GM08714 (cell line): ENCODE data around the gene TMEM181.

ENCODE experiments used
- H3K4me3 ChIP-seq: fragments of 200-500 bp; sonication (Bioruptor generic); 2 replicates; pipeline ENCODE4 v1.5.1; 2014; ENCODE audit warnings: mild to moderate bottlenecking, low read length, inconsistent platforms
- ZNF274 ChIP-seq: IDR thresholded peaks from 2 replicates; pipeline ENCODE4 v1.6.1; 2012; ENCODE audit warnings: mild to moderate bottlenecking, low read depth, low read length

TMEM181 gene

GRCh38 chr6:158565482-158566040 lies 5.7 kb downstream of the TMEM181 start:
- TF ChIP-seq ZNF274: no peak
- no peak overlapping the region for H3K4me3 ChIP-seq

GRCh38 chr6:158566207-158566818 lies 6.4 kb downstream of the TMEM181 start:
- no peak for TF ChIP-seq ZNF274
- no peak overlapping the region for H3K4me3 ChIP-seq

GRCh38 chr6:158567152-158567551 lies 7.3 kb downstream of the TMEM181 start:
- no peak overlapping the region for H3K4me3 ChIP-seq
- TF ChIP-seq ZNF274: no peak

GRCh38 chr6:158567871-158568401 lies 8.0 kb downstream of the TMEM181 start:
- no peak overlapping the region for H3K4me3 ChIP-seq
- no peak for TF ChIP-seq ZNF274

GRCh38 chr6:158568549-158568948 lies 8.7 kb downstream of the TMEM181 start:
- H3K4me3 ChIP-seq: no peak overlapping the region
- no peak for TF ChIP-seq ZNF274

GRCh38 chr6:158569036-158569435 lies 9.1 kb downstream of the TMEM181 start:
- no peak overlapping the region for H3K4me3 ChIP-seq
- no peak for TF ChIP-seq ZNF274

GRCh38 chr6:158570681-158570962 lies 10.7 kb downstream of the TMEM181 start:
- H3K4me3 ChIP-seq: no peak overlapping the region
- TF ChIP-seq ZNF274: no peak

- no peak for TF ChIP-seq ZNF274
These were observed 12.1 kb downstream of the TMEM181 start for GRCh38 chr6:158571826-158572652.

GRCh38 chr6:158572653-158573541 lies 13.0 kb downstream of the TMEM181 start:
- no peak for TF ChIP-seq ZNF274
- no peak overlapping the region for H3K4me3 ChIP-seq

More at GRCh38 chr6:158571826-158572652, 12.1 kb downstream of the TMEM181 start:
- no peak overlapping the region for H3K4me3 ChIP-seq

GRCh38 chr6:158573542-158573931 lies 13.6 kb downstream of the TMEM181 start:
- TF ChIP-seq ZNF274: no peak
- no peak overlapping the region for H3K4me3 ChIP-seq

- TF ChIP-seq ZNF274: no peak
- no peak overlapping the region for H3K4me3 ChIP-seq
These were observed 14.9 kb downstream of the TMEM181 start for GRCh38 chr6:158574800-158575199.

- H3K4me3 ChIP-seq: no peak overlapping the region
- TF ChIP-seq ZNF274: no peak
These were observed 15.7 kb downstream of the TMEM181 start for GRCh38 chr6:158575550-158575949.

- H3K4me3 ChIP-seq: no peak overlapping the region
- TF ChIP-seq ZNF274: no peak
These were observed 24.4 kb downstream of the TMEM181 start for GRCh38 chr6:158584236-158584651.

- no peak for TF ChIP-seq ZNF274
- H3K4me3 ChIP-seq: no peak overlapping the region
These were observed 26.8 kb downstream of the TMEM181 start for GRCh38 chr6:158586652-158587051.
